Measurements from ENCODE around the gene ZBTB20. TPM values are rescaled to one million over a fixed set of nuclear protein-coding genes. Genes with fewer than 3 reads are reported as not detected.

Gene ZBTB20
- total and polyA plus RNA-seq, 7 donors: 0.40 to 74.9 (median 41.7) TPM

- WGBS, 3 donors: 66 to 82% (median 80%) methylated on average over 1 of the region's 1 CpG
- H3K27me3 ChIP-seq (ENCODE audit: insufficient read depth in 3 of 3, low read length in 2 of 3): no peaks in the 10 kb centered on the region
- no peak overlapping the region for H3K27ac ChIP-seq
- intact Hi-C loops (cut with DNase I): no loop called here
- TF ChIP-seq CTCF (IDR thresholded peaks at IDR 0.05): peak; percentile 23
- DNase-seq: no peak
- no peak overlapping the region for H3K4me3 ChIP-seq
- H3K4me1 ChIP-seq: no peaks in the 10 kb centered on the region
- no peaks in the 10 kb centered on the region for H3K9me3 ChIP-seq
- peaks cover 7 to 51% of the 10 kb centered on the region in 2 donors for H3K36me3 ChIP-seq (ENCODE audit: insufficient read depth in 1 of 2, low read depth in 1 of 2)
- ATAC-seq: no peak
These were observed 810.9 kb downstream of the ZBTB20 start for GRCh38 chr3:114336122-114336697.

GRCh38 chr3:114333923-114334240 is 813.2 kb downstream of the ZBTB20 start:
- Histone ChIP-seq H3K36me3 (ENCODE audit: insufficient read depth in 1 of 2, low read depth in 1 of 2) (peaks cover 6 to 31% of the 10 kb centered on the region in 2 donors), H3K27me3 (ENCODE audit: insufficient read depth in 3 of 3, low read length in 2 of 3) (no peaks in the 10 kb centered on the region), H3K4me1 (no peaks in the 10 kb centered on the region), H3K9me3 (no peaks in the 10 kb centered on the region), H3K27ac (no peak overlapping the region), H3K4me3 (no peak overlapping the region)
- intact Hi-C loops (cut with DNase I): no loop called here
- 90 to 96% (median 95%) methylated on average over 2 of the region's 2 CpGs for WGBS, 3 donors
- ATAC-seq (no peak), DNase-seq (no peak)
- no peak for TF ChIP-seq CTCF (IDR thresholded peaks at IDR 0.05)

- no peak for DNase-seq
- WGBS, 3 donors: 59 to 73% (median 64%) methylated on average over 4 of the region's 4 CpGs
- intact Hi-C loops (cut with DNase I): no loop called here
These were observed 813.7 kb downstream of the ZBTB20 start for GRCh38 chr3:114333180-114333922.

GRCh38 chr3:114332342-114333179 is 814.5 kb downstream of the ZBTB20 start:
- no peaks in the 10 kb centered on the region for H3K9me3 ChIP-seq
- H3K27me3 ChIP-seq (ENCODE audit: insufficient read depth in 3 of 3, low read length in 2 of 3): no peaks in the 10 kb centered on the region
- H3K4me1 ChIP-seq: no peaks in the 10 kb centered on the region
- TF ChIP-seq CTCF (IDR thresholded peaks at IDR 0.05): no peak
- intact Hi-C loops (cut with DNase I): no loop called here
- H3K27ac ChIP-seq: no peak overlapping the region
- ATAC-seq: no peak
- WGBS, 3 donors: 93 to 96% (median 93%) methylated on average over 5 of the region's 5 CpGs
- H3K4me3 ChIP-seq: no peak overlapping the region
- H3K36me3 ChIP-seq (ENCODE audit: insufficient read depth in 1 of 2, low read depth in 1 of 2): peaks cover 6 to 19% of the 10 kb centered on the region in 2 donors
- no peak for DNase-seq

More at GRCh38 chr3:114333180-114333922, 813.7 kb downstream of the ZBTB20 start:
- Histone ChIP-seq H3K4me3 (no peak overlapping the region), H3K27me3 (ENCODE audit: insufficient read depth in 3 of 3, low read length in 2 of 3) (no peaks in the 10 kb centered on the region), H3K27ac (no peak overlapping the region), H3K9me3 (no peaks in the 10 kb centered on the region), H3K36me3 (ENCODE audit: insufficient read depth in 1 of 2, low read depth in 1 of 2) (peaks cover 6 to 26% of the 10 kb centered on the region in 2 donors), H3K4me1 (no peaks in the 10 kb centered on the region)
- no peak for TF ChIP-seq CTCF (IDR thresholded peaks at IDR 0.05)
- no peak for ATAC-seq

Measured in psoas muscle (tissue), 8 donors.